ENCODE data around the gene GSTM3.
"Not testable (repeated sequence)": the region's sequence is repeated elsewhere in the genome, so short reads cannot be mapped to it uniquely, and the experiment has no call there.

GSTM3 gene

DNA sequence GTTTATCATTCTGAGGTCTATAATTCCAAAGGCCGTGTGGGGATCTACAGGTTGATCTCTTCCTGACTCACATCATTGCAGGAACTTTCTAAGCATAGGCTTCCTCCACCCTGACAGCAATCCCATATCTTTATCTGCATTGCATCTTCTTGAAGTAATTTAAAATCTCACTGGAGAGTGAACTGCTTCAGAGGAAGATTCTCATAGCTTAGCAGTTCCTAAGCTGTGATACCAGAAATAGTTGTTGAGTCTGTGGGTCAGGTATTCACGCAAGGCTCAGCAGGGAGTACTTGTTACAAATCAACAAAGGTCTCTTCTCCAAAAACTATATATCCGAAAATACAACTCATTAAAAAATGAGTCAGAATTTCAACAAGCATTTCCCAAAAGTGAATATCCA, 45.7 kb downstream of the GSTM3 start:
- DNase-seq: not testable (repeated sequence)

DNA sequence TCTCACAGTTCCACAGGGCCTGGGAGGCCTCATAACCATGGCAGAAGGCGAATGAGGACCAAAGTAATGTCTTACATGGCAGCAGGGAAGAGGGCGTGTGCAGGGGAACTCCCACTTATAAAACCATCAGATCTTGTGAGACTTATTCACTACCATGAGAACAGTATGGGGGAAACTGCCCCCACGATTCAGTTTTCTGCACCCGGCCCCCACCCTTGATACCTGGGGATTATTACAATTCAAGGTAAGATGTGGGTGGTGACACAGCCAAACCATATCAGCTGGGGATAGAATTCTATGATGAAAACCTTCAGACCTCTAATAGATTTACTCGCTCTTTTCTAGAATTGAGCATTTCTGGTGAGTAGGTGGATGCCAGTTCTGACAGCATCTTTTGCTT, 46.4 kb downstream of the GSTM3 start:
- not testable (repeated sequence) for DNase-seq

DNA sequence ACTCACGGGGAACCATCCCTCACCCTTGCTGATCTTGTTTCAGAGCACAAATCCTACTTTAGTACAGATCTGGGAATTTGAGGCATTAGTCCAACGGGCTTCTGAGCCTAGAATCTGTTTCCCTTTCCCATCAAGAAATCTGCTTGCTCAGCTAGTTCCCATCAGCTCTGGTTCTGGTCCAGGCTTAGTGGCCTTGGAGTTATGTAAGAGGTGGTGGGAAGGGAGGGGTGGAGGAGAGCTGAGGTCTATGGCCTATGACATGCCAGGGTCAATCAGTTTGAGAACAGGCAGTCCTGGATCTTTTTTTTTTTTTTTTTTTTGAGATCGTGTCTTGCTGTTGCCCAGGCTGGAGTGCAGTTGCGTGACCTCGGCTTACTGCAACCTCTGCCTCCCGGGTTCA, 49.1 kb downstream of the GSTM3 start:
- DNase-seq: peak in 2 of 4 experiments; percentile 27 to 28

GRCh38 chr1:109689844-109690405, 50.9 kb downstream of the GSTM3 start:
- DNase-seq: no peak

GRCh38 chr1:109687641-109688499, 53.0 kb downstream of the GSTM3 start, which contains the start of gene GSTM1:
Gene GSTM1, plus strand, starts transcription at chr1:109687817. Its CDS starts 57 bp downstream, at chr1:109687874.
- peak; percentile 78 to 96 (median 86) for DNase-seq

DNA sequence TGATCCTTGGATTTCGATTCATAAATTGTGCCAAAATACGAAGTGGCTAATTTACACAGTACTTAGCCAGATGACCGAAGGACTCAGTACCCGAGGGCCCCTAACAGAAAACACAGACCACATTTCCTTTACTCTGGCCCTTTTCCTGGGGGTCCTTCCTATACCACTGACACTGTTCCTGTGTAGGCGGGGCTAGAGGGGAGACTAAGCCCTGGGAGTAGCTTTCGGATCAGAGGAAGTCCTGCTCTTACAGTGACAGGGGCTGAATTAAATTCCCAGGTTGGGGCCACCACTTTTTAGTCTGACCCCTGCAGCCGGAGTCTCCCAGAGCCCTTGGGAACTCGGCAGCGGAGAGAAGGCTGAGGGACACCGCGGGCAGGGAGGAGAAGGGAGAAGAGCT, 53.7 kb downstream of the GSTM3 start:
- not testable (repeated sequence) for DNase-seq

GRCh38 chr1:109685890-109686289, 54.9 kb downstream of the GSTM3 start:
- DNase-seq: not testable (repeated sequence)

GRCh38 chr1:109685399-109685798, 55.4 kb downstream of the GSTM3 start:
- not testable (repeated sequence) for DNase-seq

DNA sequence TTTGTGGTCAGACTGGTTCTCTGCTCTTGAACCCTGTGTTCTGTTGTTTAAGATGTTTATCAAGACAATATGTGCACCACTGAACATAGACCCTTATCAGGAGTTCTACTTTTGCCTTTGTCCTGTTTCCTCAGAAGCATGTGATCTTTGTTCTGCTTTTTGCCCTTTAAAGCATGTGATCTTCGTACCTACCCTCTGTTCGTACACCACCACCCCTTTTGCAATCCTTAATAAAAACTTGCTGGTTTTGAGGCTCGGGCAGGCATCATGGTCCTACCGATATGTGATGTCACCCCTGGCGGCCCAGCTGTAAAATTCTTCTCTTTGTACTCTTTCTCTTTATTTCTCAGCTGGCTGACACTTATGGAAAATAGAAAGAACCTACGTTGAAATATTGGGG, 56.1 kb downstream of the GSTM3 start:
- DNase-seq: peak in 2 of 4 experiments; percentile 40 to 59
